WTC11 (cell line): ENCODE data around the gene KLHL8. TPM values are rescaled to one million over a fixed set of nuclear protein-coding genes. Genes with fewer than 3 reads are reported as not detected.

ENCODE experiments used
- ATAC-seq: fragments of 200-7000 bp; cut with Tn5 transposase; 2 replicates; pipeline ENCODE4 v1.10.0; 2021; ENCODE audit warnings: mild to moderate bottlenecking, moderate library complexity
- CTCF ChIA-PET: fragments of 300-600 bp; sonication (Branson Sonifier 250); formaldehyde crosslinking; loops from one replicate; lab custom pipeline; 2021; ENCODE audit warnings: antibody characterized with exemption; lab: Charles Lee
- POLR2A ChIA-PET: fragments of 350-600 bp; sonication (Branson Sonifier 250); formaldehyde crosslinking; loops from one replicate; lab custom pipeline; 2021; ENCODE audit warnings: antibody characterized with exemption; lab: Charles Lee
- DNase-seq: peaks from one replicate; pipeline ENCODE4 v3.0.0; 2021; ENCODE audit warnings: low spot score
- H3K27ac Mint-ChIP-seq: 2 replicates; pipeline ENCODE4 v1.8.0; 2021; ENCODE audit warnings: mixed read lengths
- H3K27me3 Mint-ChIP-seq: 2 replicates; pipeline ENCODE4 v1.8.0; 2021; ENCODE audit warnings: low read depth, mild to moderate bottlenecking, moderate library complexity, mixed read lengths
- H3K36me3 Mint-ChIP-seq: 2 replicates; pipeline ENCODE4 v1.8.0; 2021; ENCODE audit warnings: mixed read lengths
- H3K4me1 Mint-ChIP-seq: 2 replicates; pipeline ENCODE4 v1.8.0; 2022; ENCODE audit warnings: mixed read lengths
- H3K4me3 Mint-ChIP-seq: 2 replicates; pipeline ENCODE4 v1.8.0; 2021; ENCODE audit warnings: mild to moderate bottlenecking, moderate library complexity, mixed read lengths
- H3K9me3 Mint-ChIP-seq: 2 replicates; pipeline ENCODE4 v1.8.0; 2021; ENCODE audit warnings: mixed read lengths
- ATF2 ChIP-seq: sonication (generic); formaldehyde crosslinking; IDR thresholded peaks from 2 replicates; pipeline ENCODE4 v1.8.1; 2022; ENCODE audit warnings: low read depth, missing genetic modification reagents, borderline replicate concordance
- ATF3 ChIP-seq: sonication (generic); formaldehyde crosslinking; conservative IDR thresholded peaks from 2 replicates; pipeline ENCODE4 v1.8.1; 2022; ENCODE audit warnings: mild to moderate bottlenecking, missing genetic modification reagents
- ELF4 ChIP-seq: sonication (generic); formaldehyde crosslinking; IDR thresholded peaks from 2 replicates; pipeline ENCODE4 v1.8.1; 2022; ENCODE audit warnings: low read depth, mild to moderate bottlenecking, moderate library complexity, missing genetic modification reagents
- FOXP4 ChIP-seq: sonication (generic); formaldehyde crosslinking; IDR thresholded peaks from 2 replicates; pipeline ENCODE4 v1.8.0; 2022; ENCODE audit warnings: mild to moderate bottlenecking, missing genetic modification reagents
- IRF1 ChIP-seq: sonication (generic); formaldehyde crosslinking; IDR thresholded peaks from 2 replicates; pipeline ENCODE4 v1.8.0; 2023; ENCODE audit warnings: missing genetic modification reagents
- MXD4 ChIP-seq: fragments of 250-450 bp; sonication (Bioruptor Pico); IDR thresholded peaks from 2 replicates; pipeline ENCODE4 v1.8.0; 2021; ENCODE audit warnings: mild to moderate bottlenecking, moderate library complexity, borderline replicate concordance
- NFE2L1 ChIP-seq: sonication (generic); formaldehyde crosslinking; IDR thresholded peaks from 2 replicates; pipeline ENCODE4 v1.8.1; 2023; ENCODE audit warnings: missing genetic modification reagents
- ZBTB21 ChIP-seq: sonication (generic); formaldehyde crosslinking; IDR thresholded peaks from 2 replicates; pipeline ENCODE4 v1.8.1; 2023; ENCODE audit warnings: mild to moderate bottlenecking, missing genetic modification reagents, borderline replicate concordance
- ZBTB43 ChIP-seq: sonication (generic); formaldehyde crosslinking; IDR thresholded peaks from 2 replicates; pipeline ENCODE4 v1.8.1; 2023; ENCODE audit warnings: mild to moderate bottlenecking, missing genetic modification reagents
- ZNF121 ChIP-seq: sonication (generic); formaldehyde crosslinking; IDR thresholded peaks from 2 replicates; pipeline ENCODE4 v1.8.0; 2023; ENCODE audit warnings: missing genetic modification reagents
- ZNF219 ChIP-seq: sonication (generic); formaldehyde crosslinking; IDR thresholded peaks from 2 replicates; pipeline ENCODE4 v1.8.0; 2023; ENCODE audit warnings: missing genetic modification reagents, mild to moderate bottlenecking, borderline replicate concordance
- ZNF281 ChIP-seq: sonication (generic); formaldehyde crosslinking; IDR thresholded peaks from 2 replicates; pipeline ENCODE4 v1.8.0; 2023; ENCODE audit warnings: mild to moderate bottlenecking, missing genetic modification reagents
- ZNF671 ChIP-seq: fragments of 250-450 bp; sonication (Bioruptor Pico); IDR thresholded peaks from 2 replicates; pipeline ENCODE4 v1.8.0; 2021; ENCODE audit warnings: mild to moderate bottlenecking
- total RNA-seq: library from RNA; stranded (reverse); gene quantifications from 3 replicates; pipeline ENCODE4 v1.2.3, GENCODE V29; 2021

The KLHL8 gene
- total RNA-seq, 1 experiment from 2014 or later: 7.3 TPM

GRCh38 chr4:87121341-87122065 is 98.9 kb downstream of the KLHL8 start (continued):
- TF ChIP-seq ATF2 (CRISPR knock-in tag) (no peak), ATF3 (no peak), ZNF281 (no peak)

GRCh38 chr4:87120411-87121162 is 99.8 kb downstream of the KLHL8 start:
- ChIA-PET POLR2A (no interaction called here), CTCF (interaction anchor here (1.0 to 1.2 kb wide), 2 partner anchors 100 to 198 kb away, joined by 3 read pairs; partner anchors contain the start of gene KLHL8)
- Mint-ChIP-seq H3K27ac (peak overlapping the region; percentile 30), H3K9me3 (no peaks in the 10 kb centered on the region), H3K27me3 (no peaks in the 10 kb centered on the region), H3K4me3 (no peak overlapping the region), H3K4me1 (peaks cover 31% of the 10 kb centered on the region), H3K36me3 (peaks cover 46% of the 10 kb centered on the region)
- DNase-seq (no peak), ATAC-seq (no peak)
- TF ChIP-seq ZBTB43 (CRISPR knock-in tag) (no peak), ZNF121 (CRISPR knock-in tag) (no peak), NFE2L1 (CRISPR knock-in tag) (no peak), ZNF281 (no peak)

- Mint-ChIP-seq H3K9me3 (no peaks in the 10 kb centered on the region), H3K4me3 (no peak overlapping the region), H3K27ac (peak overlapping the region; percentile 11; the same call in 1 of the 2 replicates), H3K27me3 (no peaks in the 10 kb centered on the region), H3K4me1 (peaks cover 31% of the 10 kb centered on the region), H3K36me3 (peaks cover 44% of the 10 kb centered on the region)
- ChIA-PET POLR2A (no interaction called here), CTCF (interaction anchor here (1.0 to 1.2 kb wide), 2 partner anchors 100 to 197 kb away, joined by 3 read pairs; partner anchors contain the start of gene KLHL8)
- no peak for DNase-seq
- ATAC-seq: no peak
- TF ChIP-seq ELF4 (no peak), NFE2L1 (CRISPR knock-in tag) (no peak), FOXP4 (CRISPR knock-in tag) (no peak), ZNF671 (CRISPR knock-in tag) (no peak), MXD4 (CRISPR knock-in tag) (no peak), ZBTB43 (CRISPR knock-in tag) (no peak), IRF1 (CRISPR knock-in tag) (no peak), ZBTB21 (CRISPR knock-in tag) (no peak), ZNF281 (no peak), ZNF219 (CRISPR knock-in tag) (no peak)
These were observed 100.4 kb downstream of the KLHL8 start for GRCh38 chr4:87120010-87120409.
